GM23338 (cell line): ENCODE measurements around the gene S100A6. TPM values are rescaled to one million over a fixed set of nuclear protein-coding genes. Genes with fewer than 3 reads are reported as not detected.

ENCODE experiments used
- ATAC-seq: fragments of 200-7000 bp; cut with Tn5 transposase; 3 replicates; pipeline ENCODE4 v1.9.1; 2020
- DNase-seq: peaks from one replicate; pipeline ENCODE4 v3.0.0-alpha.2; 2015; ENCODE audit warnings: low spot score
- H2AFZ ChIP-seq: fragments of 200-600 bp; sonication (generic); 2 replicates; pipeline ENCODE4 v1.8.0; 2016; ENCODE audit warnings: antibody characterized with exemption, mild to moderate bottlenecking, moderate library complexity
- H3F3A ChIP-seq: fragments of 200-600 bp; sonication (generic); replicated peaks from 2 replicates; pipeline ENCODE4 v1.8.0; 2017; ENCODE audit warnings: antibody characterized with exemption, mixed run types, low read depth
- H3K27ac ChIP-seq: fragments of 200-600 bp; sonication (generic); 2 replicates; pipeline ENCODE4 v1.6.1; 2016; ENCODE audit warnings: low read depth
- H3K27me3 ChIP-seq: fragments of 200-600 bp; sonication (generic); 2 replicates; pipeline ENCODE4 v1.8.0; 2016; ENCODE audit warnings: mild to moderate bottlenecking, mixed run types, moderate library complexity; ENCODE audit not compliant: insufficient read depth
- H3K36me3 ChIP-seq: fragments of 200-600 bp; sonication (generic); 2 replicates; pipeline ENCODE4 v1.8.0; 2016; ENCODE audit warnings: mild to moderate bottlenecking; ENCODE audit not compliant: insufficient read depth
- H3K4me1 ChIP-seq: fragments of 200-600 bp; sonication (generic); 2 replicates; pipeline ENCODE4 v1.8.0; 2016; ENCODE audit warnings: mild to moderate bottlenecking, moderate library complexity; ENCODE audit not compliant: insufficient read depth
- H3K4me2 ChIP-seq: fragments of 200-600 bp; sonication (generic); 2 replicates; pipeline ENCODE4 v1.7.1; 2017; ENCODE audit warnings: mixed run types
- H3K4me3 ChIP-seq: fragments of 200-600 bp; sonication (generic); 2 replicates; pipeline ENCODE4 v1.6.1; 2016; ENCODE audit warnings: mixed run types
- H3K79me2 ChIP-seq: fragments of 200-600 bp; sonication (generic); replicated peaks from 2 replicates; pipeline ENCODE4 v1.8.0; 2017; ENCODE audit warnings: mild to moderate bottlenecking; ENCODE audit not compliant: insufficient read depth
- H3K9me2 ChIP-seq: fragments of 200-600 bp; sonication (generic); 2 replicates; pipeline ENCODE4 v1.8.0; 2017; ENCODE audit not compliant: insufficient read depth
- H4K20me1 ChIP-seq: fragments of 200-600 bp; sonication (generic); replicated peaks from 2 replicates; pipeline ENCODE4 v1.8.0; 2017; ENCODE audit warnings: mild to moderate bottlenecking; ENCODE audit not compliant: insufficient read depth
- H3K27ac Mint-ChIP-seq: 2 replicates; pipeline ENCODE4 v1.8.0; 2020; ENCODE audit warnings: inconsistent platforms, mild to moderate bottlenecking, moderate library complexity, mixed read lengths
- H3K27me3 Mint-ChIP-seq: 3 replicates; pipeline ENCODE4 v1.8.0; 2022; ENCODE audit warnings: low read depth, mild to moderate bottlenecking, moderate library complexity, mixed read lengths, inconsistent platforms; ENCODE audit not compliant: insufficient read depth, poor library complexity
- H3K36me3 Mint-ChIP-seq: 3 replicates; pipeline ENCODE4 v1.8.0; 2021; ENCODE audit warnings: low read depth, mild to moderate bottlenecking, inconsistent platforms, moderate library complexity, mixed read lengths
- H3K4me1 Mint-ChIP-seq: 3 replicates; pipeline ENCODE4 v1.8.0; 2020; ENCODE audit warnings: mild to moderate bottlenecking, inconsistent platforms, mixed read lengths
- H3K4me3 Mint-ChIP-seq: 3 replicates; pipeline ENCODE4 v1.8.0; 2021; ENCODE audit warnings: moderate library complexity, mild to moderate bottlenecking, inconsistent platforms, mixed read lengths
- H3K9me3 Mint-ChIP-seq: 3 replicates; pipeline ENCODE4 v1.8.0; 2020; ENCODE audit warnings: moderate library complexity, mild to moderate bottlenecking, inconsistent platforms, mixed read lengths
- CREB1 ChIP-seq: fragments of 250-450 bp; sonication (Bioruptor Pico); IDR thresholded peaks from 2 replicates; pipeline ENCODE4 v1.5.0; 2020; ENCODE audit warnings: low read depth, mild to moderate bottlenecking, moderate library complexity
- JUNB ChIP-seq: IDR thresholded peaks from one replicate; pipeline ENCODE4 v1.6.1; 2016; ENCODE audit warnings: antibody characterized with exemption; ENCODE audit not compliant: unreplicated experiment
- NANOG ChIP-seq: IDR thresholded peaks from 2 replicates; pipeline ENCODE4 v1.6.1; 2016; ENCODE audit warnings: antibody characterized with exemption, borderline replicate concordance
- POLR2AphosphoS5 ChIP-seq: IDR thresholded peaks from 2 replicates; pipeline ENCODE4 v1.6.1; 2016; ENCODE audit warnings: antibody characterized with exemption, low read depth
- STAT1 ChIP-seq: IDR thresholded peaks from one replicate; pipeline ENCODE4 v1.6.1; 2016; ENCODE audit warnings: antibody characterized with exemption; ENCODE audit not compliant: unreplicated experiment
- ZNF114 ChIP-seq: fragments of 250-450 bp; sonication (Bioruptor Pico); IDR thresholded peaks from 2 replicates; pipeline ENCODE4 v1.5.0; 2020; ENCODE audit warnings: mild to moderate bottlenecking, moderate library complexity
- ZNF331 ChIP-seq: fragments of 250-450 bp; sonication (Bioruptor Pico); IDR thresholded peaks from 2 replicates; pipeline ENCODE4 v1.5.0; 2020; ENCODE audit warnings: low read depth, mild to moderate bottlenecking, moderate library complexity
- polyA plus RNA-seq: library from polyadenylated mRNA; unstranded; fragments of >200 nt; fragmentation: Nextera tagmentation; extraction: Ambion mirVana; gene quantifications from 2 replicates; pipeline ENCODE4 v1.2.1, GENCODE V29; 2016
- total RNA-seq: library from RNA; depleted of rRNA; stranded (reverse); fragments of >200 nt; shearing (Covaris generic); gene quantifications from 2 replicates; pipeline ENCODE4 v1.2.3, GENCODE V29; 2014
- TF ChIP-seq, protein P1 (sequence below): fragments of 250-450 bp; sonication (Bioruptor Pico); IDR thresholded peaks from 2 replicates; pipeline ENCODE4 v1.5.0; 2020; ENCODE audit warnings: mild to moderate bottlenecking, moderate library complexity
- TF ChIP-seq, protein P2 (sequence below): IDR thresholded peaks from one replicate; pipeline ENCODE4 v1.6.1; 2018; ENCODE audit warnings: antibody characterized with exemption; ENCODE audit not compliant: unreplicated experiment

Gene S100A6
- total and polyA plus RNA-seq, 2 experiments from 2014 or later: 7.3 to 77.5 TPM

DNA sequence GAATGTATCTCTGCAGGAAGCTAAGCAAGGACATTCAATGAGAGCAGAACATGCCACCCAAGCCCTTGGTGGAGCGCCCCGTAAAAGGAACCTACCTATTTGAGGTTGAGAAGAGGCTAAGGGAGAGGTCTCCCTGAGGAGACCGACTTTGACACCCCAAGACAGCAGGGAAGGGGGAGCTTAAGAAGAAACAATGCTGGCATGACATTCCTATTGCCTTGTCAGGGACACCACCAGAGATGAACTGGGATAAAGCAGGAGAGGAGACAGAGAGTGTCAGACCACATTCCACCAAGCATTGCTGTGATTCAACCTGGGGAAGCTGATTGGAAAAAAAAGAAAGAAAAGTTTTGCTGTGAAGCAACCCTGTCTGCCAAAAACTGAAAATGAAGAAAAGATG lies 43.1 kb upstream of the S100A6 start:
- Histone ChIP-seq H3K4me2 (no peak overlapping the region), H3K27ac (no peak overlapping the region), H3F3A (no peaks in the 10 kb centered on the region), H3K79me2 (no peaks in the 10 kb centered on the region), H3K9me2 (no peaks in the 10 kb centered on the region), H4K20me1 (no peaks in the 10 kb centered on the region), H2AFZ (0 out of 2 replicates have a peak overlapping the region, but pooled peaks have one; percentile 2), H3K36me3 (no peaks in the 10 kb centered on the region), H3K27me3 (no peaks in the 10 kb centered on the region), H3K4me3 (no peak overlapping the region), H3K4me1 (peaks cover 6% of the 10 kb centered on the region; the same call in 1 of the 2 replicates)
- ATAC-seq (no peak), DNase-seq (no peak)
- no peak overlapping the region for H3K27ac Mint-ChIP-seq
- peaks cover 4% of the 10 kb centered on the region for H3K27me3 Mint-ChIP-seq
- H3K36me3 Mint-ChIP-seq: no peaks in the 10 kb centered on the region; the same call in 1 of the 3 replicates
- peaks cover 18% of the 10 kb centered on the region; the same call in 2 of the 3 replicates for H3K9me3 Mint-ChIP-seq
- H3K4me1 Mint-ChIP-seq: peaks cover 13% of the 10 kb centered on the region
- TF ChIP-seq POLR2AphosphoS5: no peak
- TF ChIP-seq NANOG: no peak
- no peak for TF ChIP-seq STAT1
- TF ChIP-seq ZNF331: no peak
- no peak overlapping the region for H3K4me3 Mint-ChIP-seq

DNA sequence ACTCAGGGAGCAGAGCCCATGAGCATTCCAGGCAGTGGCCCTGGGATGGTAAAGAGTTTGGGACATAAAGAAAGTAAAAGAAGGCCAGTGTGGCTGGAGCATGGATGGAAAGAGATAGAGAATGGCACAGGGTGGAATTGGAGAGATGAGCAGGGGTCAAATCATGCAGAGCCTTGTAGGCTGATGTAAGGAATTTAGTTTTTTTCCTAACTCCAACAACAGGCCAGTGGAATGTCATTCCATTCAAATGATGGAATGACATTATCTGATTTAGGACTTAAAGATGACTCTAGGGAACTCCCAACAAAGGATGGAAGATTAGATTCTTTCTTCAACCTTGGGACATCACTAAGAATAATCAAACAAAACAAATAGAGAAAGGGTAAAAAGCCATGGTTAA lies 42.7 kb upstream of the S100A6 start:
- Mint-ChIP-seq H3K36me3 (no peaks in the 10 kb centered on the region; the same call in 1 of the 3 replicates), H3K4me1 (peaks cover 13% of the 10 kb centered on the region), H3K27ac (no peak overlapping the region), H3K4me3 (no peak overlapping the region), H3K27me3 (peaks cover 4% of the 10 kb centered on the region), H3K9me3 (peaks cover 22% of the 10 kb centered on the region; the same call in 2 of the 3 replicates)
- no peaks in the 10 kb centered on the region for H3K79me2 ChIP-seq
- peak overlapping the region; percentile 2; the same call in 1 of the 2 replicates for H2AFZ ChIP-seq
- no peaks in the 10 kb centered on the region for H4K20me1 ChIP-seq
- DNase-seq (no peak), ATAC-seq (no peak)
- H3K27me3 ChIP-seq: no peaks in the 10 kb centered on the region
- no peak overlapping the region for H3K4me2 ChIP-seq
- H3K27ac ChIP-seq: no peak overlapping the region
- H3K9me2 ChIP-seq: no peaks in the 10 kb centered on the region
- no peaks in the 10 kb centered on the region for H3F3A ChIP-seq
- H3K4me1 ChIP-seq: peaks cover 6% of the 10 kb centered on the region; the same call in 1 of the 2 replicates
- no peaks in the 10 kb centered on the region for H3K36me3 ChIP-seq
- TF ChIP-seq NANOG: no peak
- TF ChIP-seq, protein P1, sequence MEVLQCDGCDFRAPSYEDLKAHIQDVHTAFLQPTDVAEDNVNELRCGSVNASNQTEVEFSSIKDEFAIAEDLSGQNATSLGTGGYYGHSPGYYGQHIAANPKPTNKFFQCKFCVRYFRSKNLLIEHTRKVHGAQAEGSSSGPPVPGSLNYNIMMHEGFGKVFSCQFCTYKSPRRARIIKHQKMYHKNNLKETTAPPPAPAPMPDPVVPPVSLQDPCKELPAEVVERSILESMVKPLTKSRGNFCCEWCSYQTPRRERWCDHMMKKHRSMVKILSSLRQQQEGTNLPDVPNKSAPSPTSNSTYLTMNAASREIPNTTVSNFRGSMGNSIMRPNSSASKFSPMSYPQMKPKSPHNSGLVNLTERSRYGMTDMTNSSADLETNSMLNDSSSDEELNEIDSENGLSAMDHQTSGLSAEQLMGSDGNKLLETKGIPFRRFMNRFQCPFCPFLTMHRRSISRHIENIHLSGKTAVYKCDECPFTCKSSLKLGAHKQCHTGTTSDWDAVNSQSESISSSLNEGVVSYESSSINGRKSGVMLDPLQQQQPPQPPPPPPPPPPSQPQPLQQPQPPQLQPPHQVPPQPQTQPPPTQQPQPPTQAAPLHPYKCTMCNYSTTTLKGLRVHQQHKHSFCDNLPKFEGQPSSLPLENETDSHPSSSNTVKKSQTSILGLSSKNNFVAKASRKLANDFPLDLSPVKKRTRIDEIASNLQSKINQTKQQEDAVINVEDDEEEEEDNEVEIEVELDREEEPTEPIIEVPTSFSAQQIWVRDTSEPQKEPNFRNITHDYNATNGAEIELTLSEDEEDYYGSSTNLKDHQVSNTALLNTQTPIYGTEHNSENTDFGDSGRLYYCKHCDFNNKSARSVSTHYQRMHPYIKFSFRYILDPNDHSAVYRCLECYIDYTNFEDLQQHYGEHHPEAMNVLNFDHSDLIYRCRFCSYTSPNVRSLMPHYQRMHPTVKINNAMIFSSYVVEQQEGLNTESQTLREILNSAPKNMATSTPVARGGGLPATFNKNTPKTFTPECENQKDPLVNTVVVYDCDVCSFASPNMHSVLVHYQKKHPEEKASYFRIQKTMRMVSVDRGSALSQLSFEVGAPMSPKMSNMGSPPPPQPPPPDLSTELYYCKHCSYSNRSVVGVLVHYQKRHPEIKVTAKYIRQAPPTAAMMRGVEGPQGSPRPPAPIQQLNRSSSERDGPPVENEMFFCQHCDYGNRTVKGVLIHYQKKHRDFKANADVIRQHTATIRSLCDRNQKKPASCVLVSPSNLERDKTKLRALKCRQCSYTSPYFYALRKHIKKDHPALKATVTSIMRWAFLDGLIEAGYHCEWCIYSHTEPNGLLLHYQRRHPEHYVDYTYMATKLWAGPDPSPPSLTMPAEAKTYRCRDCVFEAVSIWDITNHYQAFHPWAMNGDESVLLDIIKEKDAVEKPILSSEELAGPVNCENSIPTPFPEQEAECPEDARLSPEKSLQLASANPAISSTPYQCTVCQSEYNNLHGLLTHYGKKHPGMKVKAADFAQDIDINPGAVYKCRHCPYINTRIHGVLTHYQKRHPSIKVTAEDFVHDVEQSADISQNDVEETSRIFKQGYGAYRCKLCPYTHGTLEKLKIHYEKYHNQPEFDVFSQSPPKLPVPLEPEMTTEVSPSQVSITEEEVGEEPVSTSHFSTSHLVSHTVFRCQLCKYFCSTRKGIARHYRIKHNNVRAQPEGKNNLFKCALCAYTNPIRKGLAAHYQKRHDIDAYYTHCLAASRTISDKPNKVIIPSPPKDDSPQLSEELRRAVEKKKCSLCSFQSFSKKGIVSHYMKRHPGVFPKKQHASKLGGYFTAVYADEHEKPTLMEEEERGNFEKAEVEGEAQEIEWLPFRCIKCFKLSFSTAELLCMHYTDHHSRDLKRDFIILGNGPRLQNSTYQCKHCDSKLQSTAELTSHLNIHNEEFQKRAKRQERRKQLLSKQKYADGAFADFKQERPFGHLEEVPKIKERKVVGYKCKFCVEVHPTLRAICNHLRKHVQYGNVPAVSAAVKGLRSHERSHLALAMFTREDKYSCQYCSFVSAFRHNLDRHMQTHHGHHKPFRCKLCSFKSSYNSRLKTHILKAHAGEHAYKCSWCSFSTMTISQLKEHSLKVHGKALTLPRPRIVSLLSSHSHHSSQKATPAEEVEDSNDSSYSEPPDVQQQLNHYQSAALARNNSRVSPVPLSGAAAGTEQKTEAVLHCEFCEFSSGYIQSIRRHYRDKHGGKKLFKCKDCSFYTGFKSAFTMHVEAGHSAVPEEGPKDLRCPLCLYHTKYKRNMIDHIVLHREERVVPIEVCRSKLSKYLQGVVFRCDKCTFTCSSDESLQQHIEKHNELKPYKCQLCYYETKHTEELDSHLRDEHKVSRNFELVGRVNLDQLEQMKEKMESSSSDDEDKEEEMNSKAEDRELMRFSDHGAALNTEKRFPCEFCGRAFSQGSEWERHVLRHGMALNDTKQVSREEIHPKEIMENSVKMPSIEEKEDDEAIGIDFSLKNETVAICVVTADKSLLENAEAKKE (CRISPR knock-in tag): no peak
- no peak for TF ChIP-seq CREB1 (CRISPR knock-in tag)
- no peak for TF ChIP-seq JUNB
- no peak for TF ChIP-seq ZNF114 (CRISPR knock-in tag)
- TF ChIP-seq, protein P2, sequence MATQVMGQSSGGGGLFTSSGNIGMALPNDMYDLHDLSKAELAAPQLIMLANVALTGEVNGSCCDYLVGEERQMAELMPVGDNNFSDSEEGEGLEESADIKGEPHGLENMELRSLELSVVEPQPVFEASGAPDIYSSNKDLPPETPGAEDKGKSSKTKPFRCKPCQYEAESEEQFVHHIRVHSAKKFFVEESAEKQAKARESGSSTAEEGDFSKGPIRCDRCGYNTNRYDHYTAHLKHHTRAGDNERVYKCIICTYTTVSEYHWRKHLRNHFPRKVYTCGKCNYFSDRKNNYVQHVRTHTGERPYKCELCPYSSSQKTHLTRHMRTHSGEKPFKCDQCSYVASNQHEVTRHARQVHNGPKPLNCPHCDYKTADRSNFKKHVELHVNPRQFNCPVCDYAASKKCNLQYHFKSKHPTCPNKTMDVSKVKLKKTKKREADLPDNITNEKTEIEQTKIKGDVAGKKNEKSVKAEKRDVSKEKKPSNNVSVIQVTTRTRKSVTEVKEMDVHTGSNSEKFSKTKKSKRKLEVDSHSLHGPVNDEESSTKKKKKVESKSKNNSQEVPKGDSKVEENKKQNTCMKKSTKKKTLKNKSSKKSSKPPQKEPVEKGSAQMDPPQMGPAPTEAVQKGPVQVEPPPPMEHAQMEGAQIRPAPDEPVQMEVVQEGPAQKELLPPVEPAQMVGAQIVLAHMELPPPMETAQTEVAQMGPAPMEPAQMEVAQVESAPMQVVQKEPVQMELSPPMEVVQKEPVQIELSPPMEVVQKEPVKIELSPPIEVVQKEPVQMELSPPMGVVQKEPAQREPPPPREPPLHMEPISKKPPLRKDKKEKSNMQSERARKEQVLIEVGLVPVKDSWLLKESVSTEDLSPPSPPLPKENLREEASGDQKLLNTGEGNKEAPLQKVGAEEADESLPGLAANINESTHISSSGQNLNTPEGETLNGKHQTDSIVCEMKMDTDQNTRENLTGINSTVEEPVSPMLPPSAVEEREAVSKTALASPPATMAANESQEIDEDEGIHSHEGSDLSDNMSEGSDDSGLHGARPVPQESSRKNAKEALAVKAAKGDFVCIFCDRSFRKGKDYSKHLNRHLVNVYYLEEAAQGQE: no peak
- no peak overlapping the region for H3K4me3 ChIP-seq
